ENCODE results near the gene CPED1. TPM values are rescaled to one million over a fixed set of nuclear protein-coding genes. Genes with fewer than 3 reads are reported as not detected.

CPED1 gene
- total and polyA plus RNA-seq, 10 of the 15 experiments (the other 5 are each of a cell fraction or from before 2014, with no cell fraction given), result 0.01 to 0.77 (median 0.10) TPM; not detected in 1

GRCh38 chr7:121272676-121273075 is 284.2 kb downstream of the CPED1 start:
- Histone ChIP-seq H3K79me2 (ENCODE audit: control insufficient read depth, insufficient read depth, low read length) (no peaks in the 10 kb centered on the region), H2AFZ (ENCODE audit: control insufficient read depth, low read depth, low read length) (no peak overlapping the region), H3K36me3 (ENCODE audit: control insufficient read depth in 2 of 2, insufficient read depth in 2 of 2, low read length in 1 of 2) (no peaks in the 10 kb centered on the region), H3K4me2 (ENCODE audit: control insufficient read depth, insufficient read depth) (no peak overlapping the region), H3K9ac (ENCODE audit: control insufficient read depth, insufficient read depth, low read length) (no peak overlapping the region), H3K9me3 (replicated peaks; ENCODE audit: control insufficient read depth, insufficient read depth, low read length) (no peaks in the 10 kb centered on the region; the same call in 2 of the 3 replicates), H3K4me3 (no peak overlapping the region), H3K27me3 (replicated peaks in 1 of 2; ENCODE audit: control insufficient read depth in 2 of 2, insufficient read depth in 2 of 2, low read length in 1 of 2) (no peaks in the 10 kb centered on the region), H3K4me1 (ENCODE audit: control insufficient read depth, insufficient read depth, low read length) (peaks cover 11% of the 10 kb centered on the region), H3K27ac (ENCODE audit: control insufficient read depth, insufficient read depth) (no peak overlapping the region), H4K20me1 (ENCODE audit: control insufficient read depth, insufficient read depth) (no peaks in the 10 kb centered on the region)
- ATAC-seq (peak; percentile 16; the same call in 1 of the 3 replicates), DNase-seq (ENCODE audit: low read depth, low spot score) (no peak), FAIRE-seq (no peak)
- SMC1A ChIA-PET (ENCODE audit: uncharacterized antibody, unreplicated experiment), result interaction anchor here (1.6 to 2.5 kb wide), 3 partner anchors 10 to 110 kb away, joined by 4 to 12 read pairs (median 6); no protein-coding TSS in a partner anchor
- TF ChIP-seq, protein P1, sequence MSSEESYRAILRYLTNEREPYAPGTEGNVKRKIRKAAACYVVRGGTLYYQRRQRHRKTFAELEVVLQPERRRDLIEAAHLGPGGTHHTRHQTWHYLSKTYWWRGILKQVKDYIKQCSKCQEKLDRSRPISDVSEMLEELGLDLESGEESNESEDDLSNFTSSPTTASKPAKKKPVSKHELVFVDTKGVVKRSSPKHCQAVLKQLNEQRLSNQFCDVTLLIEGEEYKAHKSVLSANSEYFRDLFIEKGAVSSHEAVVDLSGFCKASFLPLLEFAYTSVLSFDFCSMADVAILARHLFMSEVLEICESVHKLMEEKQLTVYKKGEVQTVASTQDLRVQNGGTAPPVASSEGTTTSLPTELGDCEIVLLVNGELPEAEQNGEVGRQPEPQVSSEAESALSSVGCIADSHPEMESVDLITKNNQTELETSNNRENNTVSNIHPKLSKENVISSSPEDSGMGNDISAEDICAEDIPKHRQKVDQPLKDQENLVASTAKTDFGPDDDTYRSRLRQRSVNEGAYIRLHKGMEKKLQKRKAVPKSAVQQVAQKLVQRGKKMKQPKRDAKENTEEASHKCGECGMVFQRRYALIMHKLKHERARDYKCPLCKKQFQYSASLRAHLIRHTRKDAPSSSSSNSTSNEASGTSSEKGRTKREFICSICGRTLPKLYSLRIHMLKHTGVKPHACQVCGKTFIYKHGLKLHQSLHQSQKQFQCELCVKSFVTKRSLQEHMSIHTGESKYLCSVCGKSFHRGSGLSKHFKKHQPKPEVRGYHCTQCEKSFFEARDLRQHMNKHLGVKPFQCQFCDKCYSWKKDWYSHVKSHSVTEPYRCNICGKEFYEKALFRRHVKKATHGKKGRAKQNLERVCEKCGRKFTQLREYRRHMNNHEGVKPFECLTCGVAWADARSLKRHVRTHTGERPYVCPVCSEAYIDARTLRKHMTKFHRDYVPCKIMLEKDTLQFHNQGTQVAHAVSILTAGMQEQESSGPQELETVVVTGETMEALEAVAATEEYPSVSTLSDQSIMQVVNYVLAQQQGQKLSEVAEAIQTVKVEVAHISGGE (CRISPR knock-in tag; IDR thresholded peaks at IDR 0.05), result no peak
- TF ChIP-seq RAD21 (IDR thresholded peaks at IDR 0.05; ENCODE audit: insufficient read depth, low read depth, low read length) (no peak), CEBPZ (IDR thresholded peaks at IDR 0.05; ENCODE audit: low read depth, low read length) (no peak)
- TF ChIP-seq, protein P2, sequence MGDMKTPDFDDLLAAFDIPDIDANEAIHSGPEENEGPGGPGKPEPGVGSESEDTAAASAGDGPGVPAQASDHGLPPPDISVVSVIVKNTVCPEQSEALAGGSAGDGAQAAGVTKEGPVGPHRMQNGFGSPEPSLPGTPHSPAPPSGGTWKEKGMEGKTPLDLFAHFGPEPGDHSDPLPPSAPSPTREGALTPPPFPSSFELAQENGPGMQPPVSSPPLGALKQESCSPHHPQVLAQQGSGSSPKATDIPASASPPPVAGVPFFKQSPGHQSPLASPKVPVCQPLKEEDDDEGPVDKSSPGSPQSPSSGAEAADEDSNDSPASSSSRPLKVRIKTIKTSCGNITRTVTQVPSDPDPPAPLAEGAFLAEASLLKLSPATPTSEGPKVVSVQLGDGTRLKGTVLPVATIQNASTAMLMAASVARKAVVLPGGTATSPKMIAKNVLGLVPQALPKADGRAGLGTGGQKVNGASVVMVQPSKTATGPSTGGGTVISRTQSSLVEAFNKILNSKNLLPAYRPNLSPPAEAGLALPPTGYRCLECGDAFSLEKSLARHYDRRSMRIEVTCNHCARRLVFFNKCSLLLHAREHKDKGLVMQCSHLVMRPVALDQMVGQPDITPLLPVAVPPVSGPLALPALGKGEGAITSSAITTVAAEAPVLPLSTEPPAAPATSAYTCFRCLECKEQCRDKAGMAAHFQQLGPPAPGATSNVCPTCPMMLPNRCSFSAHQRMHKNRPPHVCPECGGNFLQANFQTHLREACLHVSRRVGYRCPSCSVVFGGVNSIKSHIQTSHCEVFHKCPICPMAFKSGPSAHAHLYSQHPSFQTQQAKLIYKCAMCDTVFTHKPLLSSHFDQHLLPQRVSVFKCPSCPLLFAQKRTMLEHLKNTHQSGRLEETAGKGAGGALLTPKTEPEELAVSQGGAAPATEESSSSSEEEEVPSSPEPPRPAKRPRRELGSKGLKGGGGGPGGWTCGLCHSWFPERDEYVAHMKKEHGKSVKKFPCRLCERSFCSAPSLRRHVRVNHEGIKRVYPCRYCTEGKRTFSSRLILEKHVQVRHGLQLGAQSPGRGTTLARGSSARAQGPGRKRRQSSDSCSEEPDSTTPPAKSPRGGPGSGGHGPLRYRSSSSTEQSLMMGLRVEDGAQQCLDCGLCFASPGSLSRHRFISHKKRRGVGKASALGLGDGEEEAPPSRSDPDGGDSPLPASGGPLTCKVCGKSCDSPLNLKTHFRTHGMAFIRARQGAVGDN (IDR thresholded peaks at IDR 0.05), result no peak
- CTCF ChIA-PET, result interaction anchor here (1.1 to 1.8 kb wide), 2 partner anchors 53 to 165 kb away, joined by 3 to 4 read pairs; no protein-coding TSS in a partner anchor
- BruUV-seq (replicated peaks), result no TSS peak
- in situ Hi-C loops (cut with MboI) (no loop called here), intact Hi-C loops (cut with micrococcal nuclease; ENCODE audit: unreplicated experiment) (no loop called here)
- POLR2A ChIA-PET, result no interaction called here
- 0% methylated on average over 1 of the region's 1 CpG for WGBS (ENCODE audit: insufficient coverage, insufficient replicate concordance, low lambda C conversion rate, missing lambda C conversion rate)
- RAD21 ChIA-PET (ENCODE audit: unreplicated experiment), result no interaction called here
